Stimulated activated CD8-positive, alpha-beta memory T cell treated with anti-CD3 and anti-CD28 coated beads, Interleukin-4, amount 100 ng/mL, for 48 hours (primary cell): ENCODE data around the gene TPD52L2.
"Not testable (repeated sequence)": the region's sequence is repeated elsewhere in the genome, so short reads cannot be mapped to it uniquely, and the experiment has no call there.

ENCODE experiments used
- DNase-seq: peaks from one replicate; pipeline ENCODE4 v3.0.0-alpha.2; 2020

The TPD52L2 gene

DNA sequence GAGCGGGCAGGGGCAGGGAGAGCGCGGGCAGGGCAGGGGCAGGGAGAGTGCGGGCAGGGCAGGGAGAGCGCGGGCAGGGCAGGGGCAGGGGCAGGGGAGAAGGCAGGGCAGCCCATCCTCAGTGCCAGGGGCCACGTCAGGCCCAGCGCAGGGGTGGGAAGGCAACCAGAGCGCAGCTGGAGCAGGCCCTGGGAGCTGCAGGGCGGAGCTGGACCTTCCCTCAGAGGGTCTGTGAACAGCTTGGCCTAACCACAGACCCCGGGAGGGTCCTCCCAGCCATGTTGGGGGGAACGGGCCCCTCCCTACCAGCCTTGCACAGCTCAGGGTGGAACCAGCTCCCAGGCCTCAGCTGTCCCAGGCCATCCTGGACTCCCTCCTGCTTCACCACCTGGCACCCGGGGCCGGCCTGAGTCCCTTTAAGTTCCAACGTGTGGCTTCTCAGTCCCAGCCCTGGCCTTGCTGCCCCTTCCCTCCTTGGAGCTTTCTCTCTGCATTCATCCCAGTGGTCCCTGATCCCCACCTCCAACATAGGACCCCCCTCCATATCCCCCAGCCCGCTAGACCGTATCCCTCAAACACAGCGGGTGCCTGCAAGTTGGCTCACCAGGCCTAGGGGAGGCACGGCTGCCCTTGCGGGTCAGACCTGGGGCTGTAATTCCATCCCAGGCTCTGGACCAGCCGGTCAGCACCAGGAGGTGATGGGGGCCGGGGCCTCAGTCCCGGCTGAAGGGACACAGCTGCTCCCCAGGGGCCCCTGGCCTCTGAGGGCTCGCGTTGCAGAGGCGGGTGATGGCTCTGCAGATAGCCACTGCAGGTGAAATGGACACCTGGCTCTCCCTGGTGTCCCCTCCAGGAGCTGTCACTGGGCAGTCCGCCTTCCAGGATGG, 28.4 kb upstream of the TPD52L2 start:
- no peak for DNase-seq

- DNase-seq, result no peak
Measured at GRCh38 chr20:63837479-63837878, 27.6 kb upstream of the TPD52L2 start.

- no peak for DNase-seq
Measured at GRCh38 chr20:63839620-63840019, 25.4 kb upstream of the TPD52L2 start.

- DNase-seq, result no peak
Measured at GRCh38 chr20:63840405-63840828, 24.7 kb upstream of the TPD52L2 start.

GRCh38 chr20:63842258-63842657, 22.8 kb upstream of the TPD52L2 start:
- DNase-seq, result no peak

DNA sequence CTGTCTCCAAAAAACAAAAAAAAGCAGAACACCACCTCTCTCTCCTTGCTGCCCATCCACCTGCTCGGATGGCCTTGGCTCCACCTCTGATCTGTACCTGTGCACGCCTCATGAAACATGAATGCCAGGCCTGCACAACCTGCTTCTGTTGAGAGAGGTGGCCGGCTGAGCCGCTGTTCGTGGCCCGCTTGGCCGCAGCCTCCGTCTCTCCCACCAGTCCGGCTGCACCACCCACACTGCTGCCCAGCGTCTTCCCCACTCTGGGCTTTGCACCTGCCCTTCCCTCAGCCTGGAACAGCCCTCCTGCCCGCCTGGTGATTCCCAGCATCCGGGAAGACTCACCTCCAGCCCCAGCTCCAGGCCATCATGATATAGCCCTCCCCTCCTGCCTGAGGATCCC, 21.8 kb upstream of the TPD52L2 start:
- DNase-seq, result no peak

- no peak for DNase-seq
Measured at GRCh38 chr20:63843778-63844177, 21.3 kb upstream of the TPD52L2 start.

DNA sequence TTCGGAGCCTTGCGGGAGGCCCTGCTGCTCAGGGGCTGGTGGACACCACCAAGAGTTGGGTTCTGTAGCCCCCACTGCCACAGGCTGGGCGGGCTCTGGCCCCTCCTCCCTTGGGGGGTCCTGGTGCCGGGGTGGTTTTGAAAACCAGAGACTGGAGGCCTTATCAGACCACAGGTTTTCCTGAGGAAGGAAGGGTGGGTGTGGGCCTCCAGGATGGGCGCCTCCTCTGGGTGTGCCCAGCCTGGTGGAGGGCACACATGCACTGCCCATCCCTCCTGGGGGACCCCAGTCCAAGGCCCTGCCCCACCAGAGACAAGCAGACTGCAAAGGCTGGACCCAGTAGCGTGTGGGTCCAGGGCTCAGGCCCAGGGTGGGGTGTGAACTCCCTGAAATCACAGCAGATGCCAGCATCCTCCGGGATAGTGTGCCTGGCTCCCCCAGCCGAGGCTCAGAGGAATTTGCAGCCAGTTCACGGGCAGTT, 20.5 kb upstream of the TPD52L2 start:
- no peak for DNase-seq

- DNase-seq, result no peak
Measured at GRCh38 chr20:63846128-63846771, 18.8 kb upstream of the TPD52L2 start.

DNA sequence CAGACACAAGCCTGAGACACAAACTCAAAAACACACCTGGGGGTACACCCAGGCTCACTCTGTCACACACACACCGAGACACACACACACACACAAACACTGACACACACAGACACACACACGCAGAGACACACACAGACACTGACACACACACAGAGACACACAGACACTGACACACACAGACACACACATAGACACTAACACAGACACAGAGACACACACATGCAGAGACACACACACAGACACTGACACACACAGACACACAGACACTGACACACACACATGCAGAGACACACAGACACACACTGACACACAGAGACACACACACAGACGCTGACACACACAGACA, 18.2 kb upstream of the TPD52L2 start:
- DNase-seq, result no peak

- no peak for DNase-seq
Measured at GRCh38 chr20:63847237-63848002, 17.6 kb upstream of the TPD52L2 start.

- DNase-seq, result no peak
Measured at GRCh38 chr20:63848003-63848911, 16.8 kb upstream of the TPD52L2 start.

- peak; percentile 79 for DNase-seq
Measured at GRCh38 chr20:63850689-63851547, 14.2 kb upstream of the TPD52L2 start.

- DNase-seq, result not testable (repeated sequence)
Measured at GRCh38 chr20:63851548-63851943, 13.5 kb upstream of the TPD52L2 start.

GRCh38 chr20:63853733-63854068, 11.4 kb upstream of the TPD52L2 start:
- not testable (repeated sequence) for DNase-seq

DNA sequence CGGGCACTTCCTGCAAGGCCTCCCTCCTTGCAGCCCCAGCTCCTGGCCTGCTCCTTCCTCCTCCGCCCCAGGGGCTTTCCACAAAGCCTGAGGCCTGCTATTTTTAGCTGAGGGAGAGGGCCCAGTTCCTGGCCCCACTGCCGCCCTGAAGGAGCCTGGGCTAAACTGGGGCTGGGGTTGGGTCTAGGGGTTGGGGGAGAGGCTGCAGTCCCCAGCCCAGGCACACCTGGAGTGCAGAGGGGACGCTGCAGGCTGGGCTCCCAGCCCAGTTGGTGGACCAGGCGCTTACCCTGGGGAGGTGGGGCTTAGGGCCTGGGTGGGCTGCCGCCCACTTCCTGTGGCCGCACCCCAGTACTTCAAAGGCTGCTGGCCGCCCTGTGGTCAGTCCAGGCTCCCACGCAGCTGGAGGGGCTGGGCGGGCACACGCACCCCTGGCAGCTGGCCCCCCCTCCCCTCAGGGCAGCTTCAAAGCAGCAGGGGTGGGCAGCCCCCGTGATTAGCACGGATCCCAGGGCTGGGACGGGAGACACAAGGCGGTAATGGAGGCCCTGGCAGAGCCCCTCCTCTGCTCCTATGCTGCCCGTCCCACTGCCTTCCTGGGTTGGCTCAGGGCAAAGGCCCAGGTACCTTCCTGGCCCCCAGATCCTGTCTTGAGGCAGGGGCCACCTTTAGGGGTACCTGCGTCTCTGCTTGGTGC, 10.9 kb upstream of the TPD52L2 start:
- DNase-seq, result no peak

GRCh38 chr20:63854766-63855362, 10.2 kb upstream of the TPD52L2 start:
- DNase-seq, result no peak

- no peak for DNase-seq
Measured at GRCh38 chr20:63855363-63856097, 9.5 kb upstream of the TPD52L2 start.

- no peak for DNase-seq
Measured at GRCh38 chr20:63856098-63856511, 9.0 kb upstream of the TPD52L2 start.
